ENCODE data around the gene RBM20.

The RBM20 gene

GRCh38 chr10:110835841-110836240 is 191.7 kb downstream of the RBM20 start:
- TF ChIP-seq, protein P1, sequence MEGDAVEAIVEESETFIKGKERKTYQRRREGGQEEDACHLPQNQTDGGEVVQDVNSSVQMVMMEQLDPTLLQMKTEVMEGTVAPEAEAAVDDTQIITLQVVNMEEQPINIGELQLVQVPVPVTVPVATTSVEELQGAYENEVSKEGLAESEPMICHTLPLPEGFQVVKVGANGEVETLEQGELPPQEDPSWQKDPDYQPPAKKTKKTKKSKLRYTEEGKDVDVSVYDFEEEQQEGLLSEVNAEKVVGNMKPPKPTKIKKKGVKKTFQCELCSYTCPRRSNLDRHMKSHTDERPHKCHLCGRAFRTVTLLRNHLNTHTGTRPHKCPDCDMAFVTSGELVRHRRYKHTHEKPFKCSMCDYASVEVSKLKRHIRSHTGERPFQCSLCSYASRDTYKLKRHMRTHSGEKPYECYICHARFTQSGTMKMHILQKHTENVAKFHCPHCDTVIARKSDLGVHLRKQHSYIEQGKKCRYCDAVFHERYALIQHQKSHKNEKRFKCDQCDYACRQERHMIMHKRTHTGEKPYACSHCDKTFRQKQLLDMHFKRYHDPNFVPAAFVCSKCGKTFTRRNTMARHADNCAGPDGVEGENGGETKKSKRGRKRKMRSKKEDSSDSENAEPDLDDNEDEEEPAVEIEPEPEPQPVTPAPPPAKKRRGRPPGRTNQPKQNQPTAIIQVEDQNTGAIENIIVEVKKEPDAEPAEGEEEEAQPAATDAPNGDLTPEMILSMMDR (IDR thresholded peaks at IDR 0.05; ENCODE audit: low read depth, low read length), result no peak
- H3K4me3 ChIP-seq (ENCODE audit: low read depth, low read length), result no peak overlapping the region
- H3K36me3 ChIP-seq, result no peaks in the 10 kb centered on the region
- H3K27ac ChIP-seq, result no peak overlapping the region
- no peaks in the 10 kb centered on the region for H3K27me3 ChIP-seq (ENCODE audit: insufficient read depth, low read depth, severe bottlenecking)
- H3K9me3 ChIP-seq (ENCODE audit: severe bottlenecking), result no peaks in the 10 kb centered on the region
- no peak for DNase-seq

GRCh38 chr10:110836706-110837105 is 192.6 kb downstream of the RBM20 start:
- Histone ChIP-seq H3K36me3 (no peaks in the 10 kb centered on the region), H3K27me3 (ENCODE audit: insufficient read depth, low read depth, severe bottlenecking) (no peaks in the 10 kb centered on the region), H3K9me3 (ENCODE audit: severe bottlenecking) (no peaks in the 10 kb centered on the region), H3K4me3 (ENCODE audit: low read depth, low read length) (no peak overlapping the region), H3K27ac (no peak overlapping the region)
- TF ChIP-seq, protein P1 (IDR thresholded peaks at IDR 0.05; ENCODE audit: low read depth, low read length), result no peak
- no peak for DNase-seq

- H3K9me3 ChIP-seq (ENCODE audit: severe bottlenecking), result no peaks in the 10 kb centered on the region
- H3K27ac ChIP-seq, result no peak overlapping the region
- no peak overlapping the region for H3K4me3 ChIP-seq (ENCODE audit: low read depth, low read length)
- H3K27me3 ChIP-seq (ENCODE audit: insufficient read depth, low read depth, severe bottlenecking), result no peaks in the 10 kb centered on the region
- TF ChIP-seq, protein P1 (IDR thresholded peaks at IDR 0.05; ENCODE audit: low read depth, low read length), result no peak
- no peak for DNase-seq
- no peaks in the 10 kb centered on the region for H3K36me3 ChIP-seq
Observed at GRCh38 chr10:110837418-110838171, 193.5 kb downstream of the RBM20 start.

DNA sequence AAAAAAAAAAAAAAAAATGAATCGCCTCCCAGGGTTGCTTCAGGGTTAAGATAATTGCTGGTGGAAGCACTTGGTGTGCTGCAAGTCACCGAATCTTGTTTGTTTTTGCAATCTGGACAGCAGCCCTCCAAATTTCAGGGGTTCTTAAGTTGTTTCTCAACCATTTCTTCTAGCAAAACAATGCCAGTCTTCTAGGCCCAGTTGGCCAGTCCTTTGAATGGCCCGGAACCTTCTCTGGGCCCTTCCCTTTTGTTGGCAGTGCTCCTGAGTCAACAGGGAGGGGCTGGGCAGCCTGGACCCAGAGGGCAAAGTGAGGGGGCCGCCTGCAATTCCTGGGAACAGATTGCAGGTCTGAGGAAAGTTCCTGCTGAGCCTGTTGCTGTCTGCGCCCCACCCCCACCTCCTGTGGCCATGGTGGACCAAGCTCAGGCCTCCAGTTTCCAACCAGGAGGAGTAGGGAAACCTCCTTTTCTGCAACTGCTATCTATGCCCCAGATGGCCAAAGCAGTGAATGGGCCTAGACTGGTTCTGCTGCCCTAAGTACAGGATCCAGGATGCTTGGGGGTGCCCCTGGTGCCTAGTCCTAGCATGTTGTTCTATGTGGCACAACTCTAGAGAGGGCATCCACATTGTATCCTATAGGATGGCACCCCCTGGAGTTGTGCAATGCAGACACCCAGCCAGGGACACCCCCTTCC is 196.2 kb downstream of the RBM20 start:
- Histone ChIP-seq H3K27me3 (ENCODE audit: insufficient read depth, low read depth, severe bottlenecking) (no peaks in the 10 kb centered on the region), H3K9me3 (ENCODE audit: severe bottlenecking) (no peaks in the 10 kb centered on the region), H3K27ac (no peak overlapping the region), H3K36me3 (no peaks in the 10 kb centered on the region), H3K4me3 (ENCODE audit: low read depth, low read length) (no peak overlapping the region)
- no peak for DNase-seq
- TF ChIP-seq, protein P1 (IDR thresholded peaks at IDR 0.05; ENCODE audit: low read depth, low read length), result no peak

GRCh38 chr10:110840923-110841428 is 196.8 kb downstream of the RBM20 start:
- no peak for DNase-seq
- Histone ChIP-seq H3K4me3 (ENCODE audit: low read depth, low read length) (no peak overlapping the region), H3K9me3 (ENCODE audit: severe bottlenecking) (no peaks in the 10 kb centered on the region), H3K36me3 (no peaks in the 10 kb centered on the region), H3K27me3 (ENCODE audit: insufficient read depth, low read depth, severe bottlenecking) (no peaks in the 10 kb centered on the region), H3K27ac (no peak overlapping the region)
- TF ChIP-seq, protein P1 (IDR thresholded peaks at IDR 0.05; ENCODE audit: low read depth, low read length), result no peak

All from WERI-Rb-1 (cell line).